GM23338 (cell line): ENCODE data around the gene MYNN. TPM values are rescaled to one million over a fixed set of nuclear protein-coding genes. Genes with fewer than 3 reads are reported as not detected.

ENCODE experiments used
- ATAC-seq: fragments of 200-7000 bp; cut with Tn5 transposase; 3 replicates; pipeline ENCODE4 v1.9.1; 2020
- DNase-seq: peaks from one replicate; pipeline ENCODE4 v3.0.0-alpha.2; 2015; ENCODE audit warnings: low spot score
- H2AFZ ChIP-seq: fragments of 200-600 bp; sonication (generic); 2 replicates; pipeline ENCODE4 v1.8.0; 2016; ENCODE audit warnings: antibody characterized with exemption, mild to moderate bottlenecking, moderate library complexity
- H3F3A ChIP-seq: fragments of 200-600 bp; sonication (generic); replicated peaks from 2 replicates; pipeline ENCODE4 v1.8.0; 2017; ENCODE audit warnings: antibody characterized with exemption, mixed run types, low read depth
- H3K27ac ChIP-seq: fragments of 200-600 bp; sonication (generic); 2 replicates; pipeline ENCODE4 v1.6.1; 2016; ENCODE audit warnings: low read depth
- H3K27me3 ChIP-seq: fragments of 200-600 bp; sonication (generic); 2 replicates; pipeline ENCODE4 v1.8.0; 2016; ENCODE audit warnings: mild to moderate bottlenecking, mixed run types, moderate library complexity; ENCODE audit not compliant: insufficient read depth
- H3K36me3 ChIP-seq: fragments of 200-600 bp; sonication (generic); 2 replicates; pipeline ENCODE4 v1.8.0; 2016; ENCODE audit warnings: mild to moderate bottlenecking; ENCODE audit not compliant: insufficient read depth
- H3K4me1 ChIP-seq: fragments of 200-600 bp; sonication (generic); 2 replicates; pipeline ENCODE4 v1.8.0; 2016; ENCODE audit warnings: mild to moderate bottlenecking, moderate library complexity; ENCODE audit not compliant: insufficient read depth
- H3K4me2 ChIP-seq: fragments of 200-600 bp; sonication (generic); 2 replicates; pipeline ENCODE4 v1.7.1; 2017; ENCODE audit warnings: mixed run types
- H3K4me3 ChIP-seq: fragments of 200-600 bp; sonication (generic); 2 replicates; pipeline ENCODE4 v1.6.1; 2016; ENCODE audit warnings: mixed run types
- H3K79me2 ChIP-seq: fragments of 200-600 bp; sonication (generic); replicated peaks from 2 replicates; pipeline ENCODE4 v1.8.0; 2017; ENCODE audit warnings: mild to moderate bottlenecking; ENCODE audit not compliant: insufficient read depth
- H3K9me2 ChIP-seq: fragments of 200-600 bp; sonication (generic); 2 replicates; pipeline ENCODE4 v1.8.0; 2017; ENCODE audit not compliant: insufficient read depth
- H4K20me1 ChIP-seq: fragments of 200-600 bp; sonication (generic); replicated peaks from 2 replicates; pipeline ENCODE4 v1.8.0; 2017; ENCODE audit warnings: mild to moderate bottlenecking; ENCODE audit not compliant: insufficient read depth
- H3K27ac Mint-ChIP-seq: 2 replicates; pipeline ENCODE4 v1.8.0; 2020; ENCODE audit warnings: inconsistent platforms, mild to moderate bottlenecking, moderate library complexity, mixed read lengths
- H3K27me3 Mint-ChIP-seq: 3 replicates; pipeline ENCODE4 v1.8.0; 2022; ENCODE audit warnings: low read depth, mild to moderate bottlenecking, moderate library complexity, mixed read lengths, inconsistent platforms; ENCODE audit not compliant: insufficient read depth, poor library complexity
- H3K36me3 Mint-ChIP-seq: 3 replicates; pipeline ENCODE4 v1.8.0; 2021; ENCODE audit warnings: low read depth, mild to moderate bottlenecking, inconsistent platforms, moderate library complexity, mixed read lengths
- H3K4me1 Mint-ChIP-seq: 3 replicates; pipeline ENCODE4 v1.8.0; 2020; ENCODE audit warnings: mild to moderate bottlenecking, inconsistent platforms, mixed read lengths
- H3K4me3 Mint-ChIP-seq: 3 replicates; pipeline ENCODE4 v1.8.0; 2021; ENCODE audit warnings: moderate library complexity, mild to moderate bottlenecking, inconsistent platforms, mixed read lengths
- H3K9me3 Mint-ChIP-seq: 3 replicates; pipeline ENCODE4 v1.8.0; 2020; ENCODE audit warnings: moderate library complexity, mild to moderate bottlenecking, inconsistent platforms, mixed read lengths
- CREB1 ChIP-seq: fragments of 250-450 bp; sonication (Bioruptor Pico); IDR thresholded peaks from 2 replicates; pipeline ENCODE4 v1.5.0; 2020; ENCODE audit warnings: low read depth, mild to moderate bottlenecking, moderate library complexity
- CTCF ChIP-seq, 2 experiments: fragments of 200-600 bp in 1 of 2; sonication (generic) in 1 of 2; conservative IDR thresholded peaks; 2 replicates each; pipeline versions ENCODE4 v1.5.1 to v1.6.1; 2016 to 2017; ENCODE audit warnings: antibody characterized with exemption in 2 of 2, low read depth in 2 of 2, mild to moderate bottlenecking in 2 of 2, moderate library complexity in 1 of 2
- ETS1 ChIP-seq: IDR thresholded peaks from 2 replicates; pipeline ENCODE4 v1.6.1; 2016; ENCODE audit warnings: antibody characterized with exemption
- EZH2phosphoT487 ChIP-seq: fragments of 200-600 bp; sonication (generic); IDR thresholded peaks from one replicate; pipeline ENCODE4 v1.8.1; 2018; ENCODE audit warnings: antibody characterized with exemption; ENCODE audit not compliant: unreplicated experiment
- NANOG ChIP-seq: IDR thresholded peaks from 2 replicates; pipeline ENCODE4 v1.6.1; 2016; ENCODE audit warnings: antibody characterized with exemption, borderline replicate concordance
- REST ChIP-seq: IDR thresholded peaks from one replicate; pipeline ENCODE4 v1.6.1; 2018; ENCODE audit warnings: antibody characterized with exemption; ENCODE audit not compliant: unreplicated experiment
- ZNF331 ChIP-seq: fragments of 250-450 bp; sonication (Bioruptor Pico); IDR thresholded peaks from 2 replicates; pipeline ENCODE4 v1.5.0; 2020; ENCODE audit warnings: low read depth, mild to moderate bottlenecking, moderate library complexity
- ZNF462 ChIP-seq: fragments of 250-450 bp; sonication (Bioruptor Pico); IDR thresholded peaks from 2 replicates; pipeline ENCODE4 v1.5.0; 2020; ENCODE audit warnings: mild to moderate bottlenecking, moderate library complexity
- polyA plus RNA-seq: library from polyadenylated mRNA; unstranded; fragments of >200 nt; fragmentation: Nextera tagmentation; extraction: Ambion mirVana; gene quantifications from 2 replicates; pipeline ENCODE4 v1.2.1, GENCODE V29; 2016
- total RNA-seq: library from RNA; depleted of rRNA; stranded (reverse); fragments of >200 nt; shearing (Covaris generic); gene quantifications from 2 replicates; pipeline ENCODE4 v1.2.3, GENCODE V29; 2014

MYNN gene
- total and polyA plus RNA-seq, 2 experiments from 2014 or later = 14.2 to 19.4 TPM

- H3F3A ChIP-seq = no peaks in the 10 kb centered on the region
- H3K4me1 ChIP-seq = no peaks in the 10 kb centered on the region
- no peak overlapping the region for H3K27ac ChIP-seq
- peaks cover 36% of the 10 kb centered on the region for H3K36me3 Mint-ChIP-seq
- H3K4me1 Mint-ChIP-seq = no peaks in the 10 kb centered on the region
- no peaks in the 10 kb centered on the region for H3K79me2 ChIP-seq
- DNase-seq (no peak), ATAC-seq (no peak)
- H3K4me3 Mint-ChIP-seq = no peak overlapping the region
- no peaks in the 10 kb centered on the region for H3K9me2 ChIP-seq
- TF ChIP-seq CTCF (conservative IDR thresholded peaks at IDR 0.05; ENCODE audit: low read depth in 2 of 2) = no peak
- TF ChIP-seq NANOG = no peak
- TF ChIP-seq ZNF331 = no peak
- TF ChIP-seq EZH2phosphoT487 = no peak
- TF ChIP-seq ZNF462 = no peak
- TF ChIP-seq CREB1 (CRISPR knock-in tag) = no peak
- no peak for TF ChIP-seq REST
- TF ChIP-seq ETS1 = no peak
- H3K27me3 ChIP-seq = no peaks in the 10 kb centered on the region
- H3K4me2 ChIP-seq = no peak overlapping the region
- H4K20me1 ChIP-seq = no peaks in the 10 kb centered on the region; the same call in 1 of the 2 replicates
- no peaks in the 10 kb centered on the region for H3K27me3 Mint-ChIP-seq
- no peak overlapping the region for H3K4me3 ChIP-seq
- H3K27ac Mint-ChIP-seq = no peak overlapping the region
- peaks cover 42% of the 10 kb centered on the region for H3K36me3 ChIP-seq
- H2AFZ ChIP-seq = no peak overlapping the region
- H3K9me3 Mint-ChIP-seq = no peaks in the 10 kb centered on the region
These were observed 13.9 kb downstream of the MYNN start for GRCh38 chr3:169787120-169787519.
